Sigmoid colon (tissue), 3 donors: Measurements from ENCODE around the gene PIGR.

Source experiments
- CTCF ChIP-seq, 4 experiments: fragments of 450-650 bp in 3 of 4; fragments of 200-600 bp in 1 of 4; IDR thresholded peaks; one replicate each; pipeline ENCODE4 v1.5.1; 2016 to 2019; ENCODE audit warnings: antibody characterized with exemption in 4 of 4, mild to moderate bottlenecking in 3 of 4, moderate library complexity in 2 of 4
- POLR2A ChIP-seq, 2 donors: fragments of 450-650 bp; IDR thresholded peaks; one replicate each; pipeline ENCODE4 v1.6.1; 2016; ENCODE audit warnings: antibody characterized with exemption in 2 of 2, mild to moderate bottlenecking in 2 of 2, moderate library complexity in 2 of 2

DNA sequence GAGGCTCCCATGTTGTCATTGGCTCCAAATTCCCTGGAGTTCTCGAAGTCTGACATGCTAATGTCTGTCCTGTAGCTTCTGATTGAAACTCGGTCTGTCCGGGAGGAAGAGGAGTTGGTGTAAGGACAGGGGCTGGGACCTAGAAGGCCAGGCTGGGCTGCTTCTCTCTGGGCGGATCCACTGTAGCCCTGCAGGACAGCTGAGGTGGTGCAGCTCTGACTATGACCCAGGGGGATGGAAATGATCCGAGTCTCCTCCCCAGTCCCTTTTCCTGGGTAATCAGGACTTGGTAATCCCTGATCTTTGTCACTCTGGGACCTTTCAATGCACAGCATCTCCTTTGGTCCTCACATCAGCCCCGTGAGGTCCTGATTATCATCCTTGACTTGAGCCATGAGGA is 14.6 kb downstream of the PIGR start:
- TF ChIP-seq CTCF (IDR thresholded peaks at IDR 0.05) (no peak), POLR2A (IDR thresholded peaks at IDR 0.05) (no peak)
